Epidermal melanocyte (primary cell): ENCODE results near the gene SPEF1.
"Not testable (repeated sequence)": the region's sequence is repeated elsewhere in the genome, so short reads cannot be mapped to it uniquely, and the experiment has no call there.

Experiments used
- DNase-seq: peaks from one replicate; pipeline ENCODE4 v3.0.0; 2011; ENCODE audit warnings: low spot score; ENCODE audit not compliant: insufficient read length

Gene SPEF1

GRCh38 chr20:3789201-3789600 is 8.0 kb upstream of the SPEF1 start:
- DNase-seq: not testable (repeated sequence)

GRCh38 chr20:3788685-3789155 is 7.5 kb upstream of the SPEF1 start:
- DNase-seq: no peak

- no peak for DNase-seq
Measured at GRCh38 chr20:3787324-3788014, 6.2 kb upstream of the SPEF1 start.

DNA sequence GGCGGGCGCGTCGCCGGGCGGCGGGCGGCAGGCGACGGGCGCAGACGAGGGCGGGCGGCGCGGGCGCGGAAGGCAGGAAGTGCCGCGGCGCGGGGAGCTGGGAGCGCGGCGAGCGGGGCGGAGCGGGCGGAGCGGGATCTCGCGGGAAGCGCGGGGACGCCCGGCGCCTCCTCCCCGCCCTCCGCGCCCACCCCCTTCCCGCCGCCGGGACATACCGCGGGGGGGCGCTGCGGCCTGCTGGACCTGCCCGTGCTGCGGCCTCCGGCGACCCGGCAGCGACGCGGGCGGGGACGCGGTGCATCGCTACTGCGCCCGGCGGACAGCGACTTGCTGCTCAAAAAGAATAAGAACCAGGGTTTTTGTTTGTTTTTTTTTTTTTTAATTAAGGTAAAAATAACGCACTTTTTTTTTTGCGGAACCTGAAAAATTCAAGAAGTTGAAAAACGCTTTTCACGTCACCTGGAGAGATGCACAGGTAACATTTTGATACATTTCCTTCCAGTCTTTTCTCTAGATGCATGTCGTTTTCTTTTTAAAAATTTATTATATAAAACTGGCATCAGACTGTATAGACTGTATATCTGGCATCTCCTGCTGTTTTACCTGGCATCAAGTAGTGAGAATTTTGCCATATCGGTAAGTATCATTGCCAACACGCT is 5.5 kb upstream of the SPEF1 start, which contains the start of gene CENPB:
CENPB (minus strand) TSS at position 76 of the 659 bp plus-strand sequence. CDS start 257 bp downstream, outside the sequence.
- peak; percentile 89 for DNase-seq

- DNase-seq: no peak
Measured at GRCh38 chr20:3786126-3786484, 4.9 kb upstream of the SPEF1 start.

DNA sequence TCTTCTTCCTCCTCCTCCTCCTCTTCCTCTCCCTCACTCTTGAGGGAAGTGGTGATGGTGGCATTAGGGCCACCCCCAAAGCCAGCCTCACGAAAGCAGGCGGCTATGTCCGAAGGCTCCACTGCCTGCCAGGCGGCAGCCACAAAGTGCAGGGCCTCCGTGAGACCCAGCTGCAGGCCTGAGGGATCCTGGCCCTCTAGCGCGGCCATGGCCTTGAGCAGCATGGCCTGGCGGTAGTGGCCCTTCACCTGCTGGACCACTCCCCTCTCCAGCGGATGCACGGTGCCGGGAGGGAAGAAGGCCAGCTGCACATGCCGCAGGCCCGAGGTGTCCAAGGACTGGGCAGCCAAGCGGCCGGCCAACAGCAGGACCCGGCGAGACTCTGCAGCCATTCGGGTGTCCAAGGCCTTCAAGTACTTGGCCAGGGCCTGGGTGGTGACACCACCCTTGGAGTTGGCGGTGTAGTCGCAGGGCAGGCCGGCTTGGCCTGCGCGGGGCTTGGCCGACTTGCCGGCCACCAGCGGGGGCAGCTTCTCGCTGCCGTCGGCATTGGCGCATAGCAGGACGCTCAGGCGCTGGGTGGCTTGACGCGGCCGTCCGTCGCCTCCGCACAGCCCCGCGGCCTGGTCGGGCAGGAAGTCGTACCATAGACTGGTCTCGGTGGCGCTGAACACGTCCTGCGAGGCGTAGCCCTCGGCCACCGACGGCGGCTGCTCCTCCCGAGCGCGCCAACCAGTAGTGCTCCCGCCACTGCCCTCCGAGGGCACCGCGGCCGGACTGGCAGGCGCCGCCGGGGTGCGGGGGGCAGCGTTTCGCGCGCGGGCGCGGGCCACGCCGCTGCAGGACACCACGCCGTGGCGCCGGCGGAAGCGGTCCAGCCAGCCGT is 4.2 kb upstream of the SPEF1 start:
- no peak for DNase-seq

DNA sequence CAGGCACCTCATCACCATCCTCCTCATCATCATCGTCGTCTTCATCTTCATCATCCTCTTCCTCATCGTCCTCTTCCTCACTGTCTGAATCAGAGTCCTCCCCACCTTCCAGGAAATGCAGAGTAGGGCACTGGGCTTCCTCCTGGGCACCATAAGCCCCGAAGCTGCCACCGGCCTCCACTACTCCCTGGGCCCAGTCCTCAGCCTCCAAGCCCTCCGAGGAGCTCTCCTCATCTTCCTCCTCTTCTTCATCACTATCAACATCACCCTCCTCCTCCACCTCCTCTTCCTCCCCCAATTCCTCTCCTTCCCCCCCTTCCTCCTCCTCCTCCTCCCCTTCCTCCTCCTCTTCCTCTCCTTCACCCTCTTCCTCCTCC is 3.6 kb upstream of the SPEF1 start:
- DNase-seq: no peak

- DNase-seq: no peak
Measured at GRCh38 chr20:3784216-3784853, 3.1 kb upstream of the SPEF1 start.

DNA sequence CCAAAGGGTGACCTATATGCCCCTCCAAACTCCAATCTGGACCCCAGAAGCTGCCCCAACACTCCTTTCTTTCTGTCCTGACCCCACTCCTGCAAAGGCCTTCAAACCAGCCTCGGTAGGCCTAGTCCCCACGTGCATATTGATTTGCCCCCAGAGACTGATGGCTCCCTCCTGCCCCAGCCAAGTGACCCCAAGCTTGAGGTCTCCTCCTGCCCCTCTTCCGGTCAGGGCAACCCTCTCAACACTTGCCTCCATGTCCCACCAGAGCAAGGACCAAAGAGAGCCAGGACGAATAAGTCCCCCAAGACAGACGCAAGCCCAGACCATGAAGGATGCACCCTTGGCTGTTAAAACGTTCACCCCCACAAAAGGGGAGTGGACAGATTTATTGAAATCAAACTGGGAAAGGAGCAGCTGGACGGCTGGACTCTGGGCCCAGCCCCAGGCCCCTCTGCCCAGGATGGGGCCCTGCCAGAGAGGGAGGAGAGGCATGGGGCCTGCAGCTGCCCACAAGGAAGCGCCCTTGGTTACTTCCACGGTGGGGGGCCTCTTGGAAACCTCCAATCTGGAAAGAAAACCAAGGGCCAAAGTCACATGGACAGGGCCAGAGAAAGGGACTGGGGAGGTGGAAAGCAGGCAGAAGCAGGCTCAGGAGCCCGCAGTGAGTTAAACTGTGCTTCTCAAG is 2.4 kb upstream of the SPEF1 start:
- DNase-seq: no peak

DNA sequence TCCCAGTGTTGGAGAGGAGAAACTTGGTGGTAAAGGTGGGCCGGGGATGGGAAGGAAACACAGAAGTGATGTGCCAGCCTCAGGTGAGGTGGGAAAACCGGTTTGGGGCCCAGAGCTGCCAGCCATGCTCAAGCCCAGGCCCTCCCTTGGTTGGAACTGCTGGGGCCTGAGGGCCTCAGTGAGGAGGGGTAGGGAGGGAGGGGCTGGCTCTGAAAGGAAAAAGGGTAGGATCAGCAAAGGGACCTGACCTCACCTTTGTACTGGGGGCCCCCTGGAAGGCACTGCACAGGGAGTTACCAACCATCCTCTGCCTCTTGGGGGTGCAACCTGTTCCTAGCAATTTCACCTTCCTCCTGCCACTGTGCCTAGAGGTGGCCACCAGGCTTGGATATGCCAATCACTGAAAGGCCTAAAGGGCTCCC is 1.8 kb upstream of the SPEF1 start:
- DNase-seq: no peak

- no peak for DNase-seq
Measured at GRCh38 chr20:3782597-3782996, 1.3 kb upstream of the SPEF1 start.

DNA sequence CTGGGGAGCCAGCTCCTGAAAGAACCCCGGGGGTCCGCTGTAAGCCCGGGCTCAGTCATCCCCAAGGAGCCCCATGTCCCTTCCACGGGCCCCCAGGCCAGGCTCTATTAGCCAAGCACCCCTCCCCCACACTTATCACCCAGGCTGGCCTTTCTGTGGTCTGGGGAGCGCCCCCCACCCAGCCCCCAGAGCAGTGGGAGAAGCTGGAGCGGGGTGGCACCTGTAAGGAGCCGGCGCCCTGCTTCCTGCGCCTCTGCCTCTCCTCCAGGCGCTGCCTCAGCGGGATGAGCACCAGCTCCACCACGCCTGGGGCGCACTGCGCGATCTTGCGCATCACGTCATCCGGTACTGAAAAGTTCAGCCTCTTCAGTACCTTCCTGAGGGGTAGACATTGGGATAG is 2.3 kb downstream of the SPEF1 start:
- no peak for DNase-seq

DNA sequence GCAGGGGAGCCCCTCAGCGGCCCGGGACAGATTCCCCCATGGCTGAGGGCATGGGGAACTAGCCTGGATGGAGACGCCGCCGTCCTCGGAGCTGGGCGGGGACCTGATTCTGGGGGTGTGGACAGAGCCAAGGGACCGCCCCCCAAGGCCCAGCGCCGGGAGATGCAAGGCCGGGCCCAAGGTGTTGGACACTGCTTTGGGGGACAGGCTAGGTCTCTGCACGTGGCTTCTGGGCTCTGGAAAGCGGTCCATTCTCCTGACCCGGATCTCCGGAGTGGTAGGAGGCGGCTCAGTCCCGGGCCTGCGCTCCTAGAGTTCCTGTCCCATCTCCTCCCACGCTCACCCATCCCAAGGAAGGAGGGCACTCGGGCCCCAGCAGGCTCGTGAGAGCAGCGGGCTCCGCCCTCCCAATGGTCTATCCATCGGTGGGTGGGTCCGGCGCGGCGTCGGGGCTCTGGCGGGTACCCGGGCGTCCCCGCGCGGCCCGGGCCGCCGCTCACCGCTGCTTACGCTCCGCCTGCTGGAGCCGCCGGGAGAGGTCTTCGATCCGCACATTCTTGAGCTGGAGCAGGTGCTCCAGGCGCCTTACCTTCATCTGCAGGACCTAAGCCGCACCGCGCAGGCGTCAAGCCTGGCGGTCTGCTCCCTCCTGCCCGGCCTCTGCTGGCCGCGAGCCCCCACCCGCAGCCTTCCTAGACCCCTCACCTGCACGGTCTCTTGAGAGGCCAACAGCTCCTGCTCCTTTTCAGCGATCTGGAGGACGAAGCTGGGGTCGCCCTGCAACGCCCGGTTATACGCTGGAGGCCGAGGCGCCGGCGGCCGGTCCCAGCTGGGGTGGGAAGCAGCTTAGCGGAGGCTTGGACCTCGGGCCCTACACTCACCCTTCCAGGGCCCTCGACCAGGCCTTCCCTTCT is 3.3 kb downstream of the SPEF1 start:
- DNase-seq: peak; percentile 82

DNA sequence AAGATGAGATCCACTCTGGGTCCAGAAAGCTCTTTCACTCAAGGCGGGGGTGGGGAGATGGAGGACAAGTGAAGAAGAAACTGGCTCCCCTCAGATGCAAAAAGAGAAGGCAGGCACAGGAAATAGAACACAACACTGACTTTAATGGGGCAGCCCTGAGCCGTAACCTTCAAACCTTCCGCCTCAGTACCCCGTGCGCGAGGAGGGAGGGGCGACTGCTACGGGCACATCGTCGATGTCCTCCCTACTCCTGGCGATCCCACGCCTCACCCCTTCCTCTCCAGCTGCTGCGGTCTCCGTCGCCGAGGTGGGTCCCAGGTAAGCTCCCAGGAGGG is 3.9 kb downstream of the SPEF1 start:
- peak; percentile 15 for DNase-seq

DNA sequence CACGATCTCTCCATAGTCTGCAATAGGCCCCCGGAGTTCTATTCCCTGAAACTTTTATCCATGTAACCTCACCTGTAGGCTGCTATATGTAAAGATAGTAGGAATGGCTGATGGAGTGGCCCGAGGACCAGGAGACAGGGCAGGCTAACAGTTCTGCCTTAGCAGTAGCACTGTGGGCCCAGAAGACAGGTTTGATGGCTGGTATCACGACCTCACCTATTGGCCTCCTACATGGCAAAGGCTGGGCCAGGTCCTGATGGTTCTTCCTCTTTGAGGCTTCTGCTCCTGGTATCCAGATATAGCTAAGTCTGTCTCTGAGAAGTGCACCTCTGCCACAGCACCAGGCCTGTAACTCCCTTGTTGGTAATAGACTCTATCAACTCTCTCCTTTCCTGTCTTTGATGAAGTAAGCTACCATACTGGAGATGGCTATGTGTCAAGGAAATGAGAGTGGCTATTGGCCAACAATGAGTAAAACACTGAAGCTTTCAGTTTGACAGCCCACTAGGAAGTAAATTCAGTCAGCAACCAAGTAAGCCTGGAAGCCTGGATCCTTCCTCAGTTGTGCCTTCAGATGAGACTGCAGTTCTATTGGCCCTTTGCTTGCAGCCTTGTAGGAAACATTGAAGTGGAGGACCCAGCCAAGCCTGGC is 5.7 kb downstream of the SPEF1 start:
- peak; percentile 4 for DNase-seq

GRCh38 chr20:3771552-3772058 is 9.6 kb downstream of the SPEF1 start:
- DNase-seq: peak; percentile 7

- DNase-seq: peak; percentile 61
Measured at GRCh38 chr20:3768342-3769130, 12.7 kb downstream of the SPEF1 start.
